ENCODE data around the gene SGO2.

DNA sequence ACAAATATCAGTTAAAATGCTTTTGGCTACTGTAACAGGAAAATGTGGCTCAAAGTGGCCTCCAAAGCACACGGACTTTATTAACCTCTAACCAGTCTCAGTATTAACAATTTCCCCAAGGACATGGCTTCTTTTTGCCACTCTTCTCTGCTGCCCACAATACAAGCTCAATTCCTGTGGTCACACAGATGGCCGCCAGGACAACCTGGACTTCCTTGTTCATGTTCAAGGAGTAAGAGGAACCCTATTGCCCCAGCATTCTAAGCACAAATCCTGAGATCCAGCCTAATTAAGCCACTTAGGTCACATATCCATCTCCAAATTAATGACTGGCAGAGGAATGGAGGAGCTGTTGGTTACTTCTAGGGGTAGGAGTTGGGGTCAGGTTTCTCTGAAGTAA lies 98.0 kb downstream of the SGO2 start:
- no peak for TF ChIP-seq KAT2A (conservative IDR thresholded peaks at IDR 0.05; ENCODE audit: control insufficient read depth, low read depth, low read length)
- TF ChIP-seq, protein P1, sequence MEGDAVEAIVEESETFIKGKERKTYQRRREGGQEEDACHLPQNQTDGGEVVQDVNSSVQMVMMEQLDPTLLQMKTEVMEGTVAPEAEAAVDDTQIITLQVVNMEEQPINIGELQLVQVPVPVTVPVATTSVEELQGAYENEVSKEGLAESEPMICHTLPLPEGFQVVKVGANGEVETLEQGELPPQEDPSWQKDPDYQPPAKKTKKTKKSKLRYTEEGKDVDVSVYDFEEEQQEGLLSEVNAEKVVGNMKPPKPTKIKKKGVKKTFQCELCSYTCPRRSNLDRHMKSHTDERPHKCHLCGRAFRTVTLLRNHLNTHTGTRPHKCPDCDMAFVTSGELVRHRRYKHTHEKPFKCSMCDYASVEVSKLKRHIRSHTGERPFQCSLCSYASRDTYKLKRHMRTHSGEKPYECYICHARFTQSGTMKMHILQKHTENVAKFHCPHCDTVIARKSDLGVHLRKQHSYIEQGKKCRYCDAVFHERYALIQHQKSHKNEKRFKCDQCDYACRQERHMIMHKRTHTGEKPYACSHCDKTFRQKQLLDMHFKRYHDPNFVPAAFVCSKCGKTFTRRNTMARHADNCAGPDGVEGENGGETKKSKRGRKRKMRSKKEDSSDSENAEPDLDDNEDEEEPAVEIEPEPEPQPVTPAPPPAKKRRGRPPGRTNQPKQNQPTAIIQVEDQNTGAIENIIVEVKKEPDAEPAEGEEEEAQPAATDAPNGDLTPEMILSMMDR (IDR thresholded peaks at IDR 0.05 in 2 of 3, conservative IDR thresholded peaks at IDR 0.05 in 1 of 3; ENCODE audit: control insufficient read depth in 2 of 3, extremely low read depth in 1 of 3, insufficient read depth in 1 of 3, low read depth in 3 of 3, low read length in 3 of 3): no peak
- TF ChIP-seq, protein P2, sequence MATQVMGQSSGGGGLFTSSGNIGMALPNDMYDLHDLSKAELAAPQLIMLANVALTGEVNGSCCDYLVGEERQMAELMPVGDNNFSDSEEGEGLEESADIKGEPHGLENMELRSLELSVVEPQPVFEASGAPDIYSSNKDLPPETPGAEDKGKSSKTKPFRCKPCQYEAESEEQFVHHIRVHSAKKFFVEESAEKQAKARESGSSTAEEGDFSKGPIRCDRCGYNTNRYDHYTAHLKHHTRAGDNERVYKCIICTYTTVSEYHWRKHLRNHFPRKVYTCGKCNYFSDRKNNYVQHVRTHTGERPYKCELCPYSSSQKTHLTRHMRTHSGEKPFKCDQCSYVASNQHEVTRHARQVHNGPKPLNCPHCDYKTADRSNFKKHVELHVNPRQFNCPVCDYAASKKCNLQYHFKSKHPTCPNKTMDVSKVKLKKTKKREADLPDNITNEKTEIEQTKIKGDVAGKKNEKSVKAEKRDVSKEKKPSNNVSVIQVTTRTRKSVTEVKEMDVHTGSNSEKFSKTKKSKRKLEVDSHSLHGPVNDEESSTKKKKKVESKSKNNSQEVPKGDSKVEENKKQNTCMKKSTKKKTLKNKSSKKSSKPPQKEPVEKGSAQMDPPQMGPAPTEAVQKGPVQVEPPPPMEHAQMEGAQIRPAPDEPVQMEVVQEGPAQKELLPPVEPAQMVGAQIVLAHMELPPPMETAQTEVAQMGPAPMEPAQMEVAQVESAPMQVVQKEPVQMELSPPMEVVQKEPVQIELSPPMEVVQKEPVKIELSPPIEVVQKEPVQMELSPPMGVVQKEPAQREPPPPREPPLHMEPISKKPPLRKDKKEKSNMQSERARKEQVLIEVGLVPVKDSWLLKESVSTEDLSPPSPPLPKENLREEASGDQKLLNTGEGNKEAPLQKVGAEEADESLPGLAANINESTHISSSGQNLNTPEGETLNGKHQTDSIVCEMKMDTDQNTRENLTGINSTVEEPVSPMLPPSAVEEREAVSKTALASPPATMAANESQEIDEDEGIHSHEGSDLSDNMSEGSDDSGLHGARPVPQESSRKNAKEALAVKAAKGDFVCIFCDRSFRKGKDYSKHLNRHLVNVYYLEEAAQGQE (IDR thresholded peaks at IDR 0.05; ENCODE audit: low read depth, low read length): no peak
- TF ChIP-seq SP1 (IDR thresholded peaks at IDR 0.05; ENCODE audit: low read depth, low read length): no peak
- no peak for TF ChIP-seq RAD21 (IDR thresholded peaks at IDR 0.05; ENCODE audit: insufficient read depth, low read depth, low read length)
- TF ChIP-seq POLR2AphosphoS5 (IDR thresholded peaks at IDR 0.05; ENCODE audit: low read length): no peak
- TF ChIP-seq ZNF274 (IDR thresholded peaks at IDR 0.05; ENCODE audit: insufficient read depth, insufficient read length): no peak
- no peak for TF ChIP-seq MTA2 (IDR thresholded peaks at IDR 0.05; ENCODE audit: low read depth)
- no peak for TF ChIP-seq PBX3 (IDR thresholded peaks at IDR 0.05; ENCODE audit: insufficient replicate concordance, low read depth, low read length)
- no peak for TF ChIP-seq IRF3 (IDR thresholded peaks at IDR 0.05)
- TF ChIP-seq FOXM1 (IDR thresholded peaks at IDR 0.05; ENCODE audit: low read depth, low read length): no peak
- TF ChIP-seq RFX5 (IDR thresholded peaks at IDR 0.05; ENCODE audit: low read depth, low read length): no peak
- TF ChIP-seq, protein P3, sequence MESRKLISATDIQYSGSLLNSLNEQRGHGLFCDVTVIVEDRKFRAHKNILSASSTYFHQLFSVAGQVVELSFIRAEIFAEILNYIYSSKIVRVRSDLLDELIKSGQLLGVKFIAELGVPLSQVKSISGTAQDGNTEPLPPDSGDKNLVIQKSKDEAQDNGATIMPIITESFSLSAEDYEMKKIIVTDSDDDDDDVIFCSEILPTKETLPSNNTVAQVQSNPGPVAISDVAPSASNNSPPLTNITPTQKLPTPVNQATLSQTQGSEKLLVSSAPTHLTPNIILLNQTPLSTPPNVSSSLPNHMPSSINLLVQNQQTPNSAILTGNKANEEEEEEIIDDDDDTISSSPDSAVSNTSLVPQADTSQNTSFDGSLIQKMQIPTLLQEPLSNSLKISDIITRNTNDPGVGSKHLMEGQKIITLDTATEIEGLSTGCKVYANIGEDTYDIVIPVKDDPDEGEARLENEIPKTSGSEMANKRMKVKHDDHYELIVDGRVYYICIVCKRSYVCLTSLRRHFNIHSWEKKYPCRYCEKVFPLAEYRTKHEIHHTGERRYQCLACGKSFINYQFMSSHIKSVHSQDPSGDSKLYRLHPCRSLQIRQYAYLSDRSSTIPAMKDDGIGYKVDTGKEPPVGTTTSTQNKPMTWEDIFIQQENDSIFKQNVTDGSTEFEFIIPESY (IDR thresholded peaks at IDR 0.05): no peak

Measured in GM12878 (cell line).